GM10847 (cell line): ENCODE results near the gene CCL11.

Experiments
- POLR2A ChIP-seq: IDR thresholded peaks from 2 replicates; pipeline ENCODE4 v1.6.1; 2011; ENCODE audit not compliant: insufficient read length; ENCODE audit errors: extremely low read depth

Gene CCL11

DNA sequence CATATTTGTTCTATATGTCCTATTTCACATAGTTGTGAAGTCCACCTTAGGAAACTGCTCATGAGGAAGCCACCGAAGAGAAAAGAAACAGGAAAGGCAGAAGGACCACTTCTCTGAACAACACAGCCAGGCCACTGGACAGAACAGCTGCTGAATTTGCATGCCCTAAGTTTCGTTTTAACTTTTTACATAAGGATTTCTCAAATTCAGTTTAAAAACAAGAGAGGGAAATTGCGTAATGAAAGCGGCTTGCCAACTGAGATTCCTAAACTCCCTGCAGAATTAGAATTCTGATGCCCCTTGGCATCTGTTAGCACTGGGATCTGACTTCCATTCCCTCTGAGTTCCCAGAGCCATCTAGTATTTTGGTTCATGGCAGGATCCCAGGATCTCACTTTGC lies 28.7 kb downstream of the CCL11 start:
- no peak for TF ChIP-seq POLR2A

DNA sequence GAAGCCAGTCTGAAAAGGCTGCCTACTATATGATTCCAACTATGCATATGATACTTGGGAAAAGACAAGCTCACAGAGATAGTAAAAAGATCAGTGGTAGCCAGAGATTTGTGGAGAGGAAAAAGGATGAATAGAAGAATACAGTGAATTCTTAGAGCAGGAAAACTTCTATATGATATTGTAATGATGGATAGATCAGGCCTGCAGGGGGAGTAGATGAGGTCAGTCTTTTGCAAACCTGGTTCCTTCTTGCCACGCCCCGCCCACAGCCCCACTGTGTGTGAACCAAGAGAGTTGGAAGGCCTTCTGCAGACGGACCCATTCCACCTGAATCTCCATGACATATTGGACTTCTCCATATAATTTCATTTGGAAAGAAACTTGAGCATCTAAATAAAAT lies 32.9 kb downstream of the CCL11 start:
- TF ChIP-seq POLR2A: no peak

GRCh38 chr17:34319039-34319483 lies 33.5 kb downstream of the CCL11 start, which contains the start of gene CCL8:
CCL8 (plus strand) TSS chr17:34319435; CDS start chr17:34319502, 67 bp downstream.
- no peak for TF ChIP-seq POLR2A

- no peak for TF ChIP-seq POLR2A
These were observed 36.4 kb downstream of the CCL11 start for GRCh38 chr17:34321964-34322363.

GRCh38 chr17:34337701-34338100 lies 52.2 kb downstream of the CCL11 start:
- TF ChIP-seq POLR2A: no peak
